Neuronal stem cell (in vitro differentiated cells): ENCODE results near the gene ALPL.

ENCODE experiments used
- DNase-seq: peaks from one replicate; pipeline ENCODE4 v3.0.0-alpha.2; 2013; ENCODE audit warnings: low spot score
- H2AFZ ChIP-seq: one replicate; pipeline ENCODE4 v1.6.1; 2013; ENCODE audit warnings: mild to moderate bottlenecking, low read length, inconsistent platforms
- H2AK5ac ChIP-seq: 2 replicates; pipeline ENCODE4 v1.6.1; 2013; ENCODE audit warnings: low read depth, mild to moderate bottlenecking, inconsistent platforms, low read length, moderate library complexity, mixed read lengths
- H2BK120ac ChIP-seq: 2 replicates; pipeline ENCODE4 v1.6.1; 2013; ENCODE audit warnings: low read depth, mild to moderate bottlenecking, inconsistent platforms, low read length, moderate library complexity, mixed read lengths
- H2BK12ac ChIP-seq: one replicate; pipeline ENCODE4 v1.6.1; 2013; ENCODE audit warnings: low read length, inconsistent platforms
- H2BK15ac ChIP-seq: 2 replicates; pipeline ENCODE4 v1.6.1; 2013; ENCODE audit warnings: mild to moderate bottlenecking, low read length, inconsistent platforms, mixed read lengths
- H2BK5ac ChIP-seq: one replicate; pipeline ENCODE4 v1.6.1; 2013; ENCODE audit warnings: inconsistent platforms, mild to moderate bottlenecking, low read length, moderate library complexity
- H3K14ac ChIP-seq: one replicate; pipeline ENCODE4 v1.6.1; 2013; ENCODE audit warnings: low read length, inconsistent platforms
- H3K18ac ChIP-seq: 2 replicates; pipeline ENCODE4 v1.6.1; 2013; ENCODE audit warnings: low read length, inconsistent platforms
- H3K23ac ChIP-seq: 2 replicates; pipeline ENCODE4 v1.6.1; 2013; ENCODE audit warnings: low read depth, mild to moderate bottlenecking, mixed read lengths, low read length, inconsistent platforms; ENCODE audit not compliant: poor library complexity
- H3K27ac ChIP-seq: replicated peaks from 3 replicates; pipeline ENCODE4 v1.5.1; 2013; ENCODE audit warnings: low read length, inconsistent platforms
- H3K27me3 ChIP-seq, 3 experiments: 2 replicates each; pipeline ENCODE4 v1.6.1; 2013; ENCODE audit warnings: low read length in 3 of 3, mild to moderate bottlenecking in 2 of 3, inconsistent platforms in 1 of 3, low read depth in 1 of 3, mixed read lengths in 1 of 3, moderate library complexity in 1 of 3; ENCODE audit not compliant: control insufficient read depth in 3 of 3, insufficient read depth in 3 of 3
- H3K36me3 ChIP-seq, 2 donors: replicated peaks in 1 of 2; 2 replicates each; pipeline ENCODE4 v1.6.1; 2013; ENCODE audit warnings: low read length in 2 of 2; ENCODE audit not compliant: control insufficient read depth in 2 of 2, insufficient read depth in 2 of 2
- H3K4ac ChIP-seq: 2 replicates; pipeline ENCODE4 v1.6.1; 2013; ENCODE audit warnings: inconsistent platforms, mild to moderate bottlenecking, low read length, moderate library complexity
- H3K4me1 ChIP-seq, 2 donors: 1 replicate in 1 of 2; 2 replicates in 1 of 2; pipeline ENCODE4 v1.6.1; 2013; ENCODE audit warnings: low read length in 2 of 2, low read depth in 1 of 2; ENCODE audit not compliant: control insufficient read depth in 2 of 2, insufficient read depth in 1 of 2
- H3K4me2 ChIP-seq: one replicate; pipeline ENCODE4 v1.6.1; 2013; ENCODE audit warnings: mild to moderate bottlenecking, low read length, inconsistent platforms; ENCODE audit not compliant: insufficient read depth, poor library complexity, severe bottlenecking
- H3K4me3 ChIP-seq, 2 donors: 2 replicates each; pipeline ENCODE4 v1.5.1; 2013; ENCODE audit warnings: low read length in 2 of 2, mild to moderate bottlenecking in 2 of 2, inconsistent platforms in 1 of 2, moderate library complexity in 1 of 2
- H3K79me1 ChIP-seq: one replicate; pipeline ENCODE4 v1.6.1; 2013; ENCODE audit warnings: low read depth, mild to moderate bottlenecking, inconsistent platforms, low read length, moderate library complexity
- H3K9ac ChIP-seq: one replicate; pipeline ENCODE4 v1.6.1; 2013; ENCODE audit warnings: mild to moderate bottlenecking, low read depth, low read length, inconsistent platforms; ENCODE audit not compliant: poor library complexity
- H3K9me3 ChIP-seq, 2 donors: replicated peaks in 1 of 2; 2 replicates each; pipeline versions ENCODE3 to v1.6.1; 2013; ENCODE audit warnings: low read length in 2 of 2, mild to moderate bottlenecking in 2 of 2, inconsistent platforms in 1 of 2, low read depth in 1 of 2, mixed read lengths in 1 of 2, moderate library complexity in 1 of 2; ENCODE audit not compliant: control insufficient read depth in 2 of 2, insufficient read depth in 1 of 2
- H4K8ac ChIP-seq: one replicate; pipeline ENCODE4 v1.6.1; 2013; ENCODE audit warnings: low read depth, mild to moderate bottlenecking, inconsistent platforms, low read length, moderate library complexity
- H4K91ac ChIP-seq: one replicate; pipeline ENCODE4 v1.6.1; 2013; ENCODE audit warnings: low read length, low read depth, mild to moderate bottlenecking, inconsistent platforms; ENCODE audit not compliant: poor library complexity
- WGBS, 2 donors: extraction: QIAGEN DNeasy Blood & Tissue Kit; methylation state at CpG; one replicate each; pipeline ENCODE4 v1.1.7; 2013; ENCODE audit warnings: missing lambda C conversion rate in 2 of 2, mixed read lengths in 1 of 2; ENCODE audit not compliant: insufficient read length in 2 of 2, insufficient replicate concordance in 1 of 2; ENCODE audit errors: extremely low coverage in 2 of 2; 5-methylcytosine and 5-hydroxymethylcytosine counted together

ALPL gene

GRCh38 chr1:21598417-21598816 lies 89.2 kb downstream of the ALPL start:
- H2BK5ac ChIP-seq: peak overlapping the region; percentile 94

DNA sequence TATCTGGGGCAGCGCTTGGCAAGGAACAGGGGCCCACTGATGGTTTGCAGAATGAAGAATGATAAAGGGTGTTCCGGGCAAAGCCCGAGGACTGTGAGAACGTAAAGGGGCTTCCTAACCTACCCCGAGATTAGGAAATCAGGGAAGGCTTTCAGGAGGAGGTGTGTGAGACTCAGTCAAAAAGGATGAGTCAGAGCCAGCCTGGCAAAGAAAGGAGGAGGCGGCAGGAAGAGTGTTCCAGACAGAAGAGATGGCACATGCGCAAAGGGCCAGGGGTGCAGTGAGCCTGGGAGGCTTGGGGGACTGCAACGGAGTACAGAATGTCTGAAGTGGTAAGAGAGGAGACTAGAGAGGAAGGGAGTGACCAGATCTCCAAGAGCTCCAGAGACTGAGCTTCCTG lies 89.7 kb downstream of the ALPL start:
- Histone ChIP-seq H2AK5ac (peak overlapping the region; percentile 76), H3K9ac (no peak overlapping the region), H3K27ac (no peak overlapping the region), H3K9me3 (no peaks in the 10 kb centered on the region), H3K79me1 (no peaks in the 10 kb centered on the region), H3K14ac (peak overlapping the region; percentile 47), H2BK120ac (no peak overlapping the region), H3K18ac (no peak overlapping the region), H3K4me3 (no peak overlapping the region), H2BK15ac (no peak overlapping the region), H2BK5ac (peak overlapping the region; percentile 94), H3K27me3 (peaks cover 0 to 19% (median 1%) of the 10 kb centered on the region in 3 experiments), H3K23ac (no peak overlapping the region), H3K36me3 (no peaks in the 10 kb centered on the region), H2BK12ac (no peak overlapping the region), H4K91ac (no peak overlapping the region), H2AFZ (no peak overlapping the region), H3K4me2 (no peak overlapping the region), H3K4me1 (peaks cover 3 to 8% of the 10 kb centered on the region in 2 donors), H3K4ac (no peak overlapping the region), H4K8ac (no peak overlapping the region)
- no CpG with 5 or more reads among the region's 8 CpGs for WGBS, 2 donors
- no peak for DNase-seq

More at GRCh38 chr1:21598417-21598816, 89.2 kb downstream of the ALPL start:
- peak overlapping the region; percentile 17 for H3K23ac ChIP-seq
- H3K27ac ChIP-seq: no peak overlapping the region
- H3K14ac ChIP-seq: peak overlapping the region; percentile 47
- H2AK5ac ChIP-seq: peak overlapping the region; percentile 76
- no peak for DNase-seq
- no peak overlapping the region for H2BK15ac ChIP-seq
- peaks cover 2 to 8% of the 10 kb centered on the region in 2 donors for H3K4me1 ChIP-seq
- no peak overlapping the region for H3K9ac ChIP-seq
- H3K4me3 ChIP-seq: no peak overlapping the region
- no peak overlapping the region for H2AFZ ChIP-seq
- peaks cover 0 to 23% (median 0%) of the 10 kb centered on the region in 3 experiments for H3K27me3 ChIP-seq
- no peaks in the 10 kb centered on the region for H3K9me3 ChIP-seq
- peak overlapping the region; percentile 59 for H3K18ac ChIP-seq
- H4K8ac ChIP-seq: no peak overlapping the region
- H2BK12ac ChIP-seq: peak overlapping the region; percentile 12
- no peak overlapping the region for H2BK120ac ChIP-seq
- no peak overlapping the region for H3K4ac ChIP-seq
- WGBS, 2 donors: no CpG with 5 or more reads among the region's 7 CpGs
- H3K79me1 ChIP-seq: no peaks in the 10 kb centered on the region
- H3K4me2 ChIP-seq: no peak overlapping the region
- no peak overlapping the region for H4K91ac ChIP-seq
- H3K36me3 ChIP-seq: no peaks in the 10 kb centered on the region

- H2BK12ac ChIP-seq: peak overlapping the region; percentile 60
- no peak overlapping the region for H2BK15ac ChIP-seq
- H2AFZ ChIP-seq: no peak overlapping the region
- no peak overlapping the region for H3K27ac ChIP-seq
- no peaks in the 10 kb centered on the region for H3K79me1 ChIP-seq
- no peaks in the 10 kb centered on the region for H3K36me3 ChIP-seq
- H3K23ac ChIP-seq: no peak overlapping the region
- no peak overlapping the region for H2BK120ac ChIP-seq
- H3K9ac ChIP-seq: no peak overlapping the region
- H3K4me1 ChIP-seq: peaks cover 4 to 9% of the 10 kb centered on the region in 2 donors
- H3K4me2 ChIP-seq: no peak overlapping the region
- H3K14ac ChIP-seq: no peak overlapping the region
- no peak for DNase-seq
- no peak overlapping the region for H4K91ac ChIP-seq
- H3K27me3 ChIP-seq: peaks cover 0 to 17% (median 2%) of the 10 kb centered on the region in 3 experiments
- H4K8ac ChIP-seq: no peak overlapping the region
- H2BK5ac ChIP-seq: no peak overlapping the region
- peak overlapping the region; percentile 41 for H2AK5ac ChIP-seq
- no peaks in the 10 kb centered on the region for H3K9me3 ChIP-seq
- no peak overlapping the region for H3K4ac ChIP-seq
- H3K18ac ChIP-seq: peak overlapping the region; percentile 67
- H3K4me3 ChIP-seq: no peak overlapping the region
- no CpG with 5 or more reads among the region's 15 CpGs for WGBS, 2 donors
Measured at GRCh38 chr1:21599402-21599801, 90.2 kb downstream of the ALPL start.

GRCh38 chr1:21601278-21602048 lies 92.2 kb downstream of the ALPL start:
- no peaks in the 10 kb centered on the region for H3K79me1 ChIP-seq
- DNase-seq: no peak
- peaks cover 4 to 12% of the 10 kb centered on the region in 2 donors for H3K4me1 ChIP-seq
- H3K4me3 ChIP-seq: no peak overlapping the region
- H2BK15ac ChIP-seq: peak overlapping the region; percentile 30
- H3K4me2 ChIP-seq: no peak overlapping the region
- WGBS, 2 donors: no CpG with 5 or more reads among the region's 30 CpGs
- no peaks in the 10 kb centered on the region for H3K36me3 ChIP-seq
- no peak overlapping the region for H2BK120ac ChIP-seq
- H3K14ac ChIP-seq: peak overlapping the region; percentile 64
- H4K8ac ChIP-seq: no peak overlapping the region
- peak overlapping the region; percentile 27 for H3K23ac ChIP-seq
- H2BK5ac ChIP-seq: no peak overlapping the region
- H3K27ac ChIP-seq: no peak overlapping the region
- H3K9me3 ChIP-seq: no peaks in the 10 kb centered on the region
- H4K91ac ChIP-seq: no peak overlapping the region
- H3K18ac ChIP-seq: peak overlapping the region; percentile 53
- no peak overlapping the region for H2AFZ ChIP-seq
- no peak overlapping the region for H3K9ac ChIP-seq
- peaks cover 0 to 10% (median 2%) of the 10 kb centered on the region in 3 experiments for H3K27me3 ChIP-seq
- no peak overlapping the region for H3K4ac ChIP-seq
- peak overlapping the region; percentile 10 for H2AK5ac ChIP-seq
- H2BK12ac ChIP-seq: no peak overlapping the region
